HG02840 (cell line): ENCODE results near the gene SLC4A2.
A peak's percentile ranks its signal among the peaks of the same experiment; 100 is the strongest.

Experiments used
- ATAC-seq: cut with Tn5 transposase; IDR thresholded peaks from one replicate; pipeline ENCODE4 v1.9.1; 2021; ENCODE audit warnings: mild to moderate bottlenecking, moderate library complexity, moderate number of reproducible peaks; ENCODE audit not compliant: unreplicated experiment, low FRiP score

SLC4A2 gene

GRCh38 chr7:151123822-151124464 lies 64.6 kb downstream of the SLC4A2 start:
- peak; percentile 70 for ATAC-seq

DNA sequence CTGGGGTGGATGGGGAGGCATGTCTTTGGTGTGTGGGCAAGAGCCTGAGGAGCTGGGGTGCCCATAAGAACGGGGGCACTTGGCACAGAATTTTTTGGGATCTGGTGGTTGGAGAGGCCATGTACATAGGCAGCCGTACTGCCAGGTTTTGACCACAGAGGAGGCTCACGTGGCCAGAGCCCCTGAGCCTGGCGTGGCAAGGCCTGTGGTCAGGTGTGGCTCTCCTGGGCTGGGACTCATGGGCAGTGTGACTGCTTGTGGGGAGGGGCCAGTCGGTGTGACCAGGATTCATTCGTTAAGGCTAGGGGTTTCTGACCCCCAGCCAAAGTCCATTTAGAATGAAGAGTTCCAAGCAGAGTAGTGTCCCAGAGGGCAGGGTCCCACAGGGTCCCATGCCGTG lies 65.1 kb downstream of the SLC4A2 start:
- no peak for ATAC-seq

- ATAC-seq, result no peak
Observed at GRCh38 chr7:151124899-151125399, 65.6 kb downstream of the SLC4A2 start.

DNA sequence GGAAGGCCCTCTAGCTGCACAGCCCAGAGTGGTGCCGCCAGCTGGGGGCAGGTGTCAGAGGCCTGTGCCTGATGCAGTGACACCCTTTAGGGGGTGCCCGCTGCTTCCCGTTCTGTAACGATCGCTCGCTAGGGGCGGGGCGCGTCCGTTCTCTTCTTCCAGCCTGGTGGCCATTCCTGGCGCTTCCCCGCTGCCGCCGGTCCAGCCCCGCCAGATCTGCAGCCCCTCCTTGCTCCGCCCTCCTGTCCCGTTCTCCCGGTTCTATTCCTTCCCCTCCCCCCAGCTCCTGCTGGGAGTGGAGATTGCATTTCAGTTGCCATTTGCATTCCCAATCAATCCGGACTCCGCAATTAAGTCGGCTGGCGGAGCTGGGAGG lies 66.1 kb downstream of the SLC4A2 start:
- no peak for ATAC-seq

GRCh38 chr7:151125846-151126481 lies 66.6 kb downstream of the SLC4A2 start:
- ATAC-seq, result no peak
